Neuronal stem cell (in vitro differentiated cells): ENCODE results near the gene PNMA8C.

Experiments used
- DNase-seq: peaks from one replicate; pipeline ENCODE4 v3.0.0-alpha.2; 2013; ENCODE audit warnings: low spot score
- H2AFZ ChIP-seq: one replicate; pipeline ENCODE4 v1.6.1; 2013; ENCODE audit warnings: mild to moderate bottlenecking, low read length, inconsistent platforms
- H2AK5ac ChIP-seq: 2 replicates; pipeline ENCODE4 v1.6.1; 2013; ENCODE audit warnings: low read depth, mild to moderate bottlenecking, inconsistent platforms, low read length, moderate library complexity, mixed read lengths
- H2BK120ac ChIP-seq: 2 replicates; pipeline ENCODE4 v1.6.1; 2013; ENCODE audit warnings: low read depth, mild to moderate bottlenecking, inconsistent platforms, low read length, moderate library complexity, mixed read lengths
- H2BK12ac ChIP-seq: one replicate; pipeline ENCODE4 v1.6.1; 2013; ENCODE audit warnings: low read length, inconsistent platforms
- H2BK15ac ChIP-seq: 2 replicates; pipeline ENCODE4 v1.6.1; 2013; ENCODE audit warnings: mild to moderate bottlenecking, low read length, inconsistent platforms, mixed read lengths
- H2BK5ac ChIP-seq: one replicate; pipeline ENCODE4 v1.6.1; 2013; ENCODE audit warnings: inconsistent platforms, mild to moderate bottlenecking, low read length, moderate library complexity
- H3K14ac ChIP-seq: one replicate; pipeline ENCODE4 v1.6.1; 2013; ENCODE audit warnings: low read length, inconsistent platforms
- H3K18ac ChIP-seq: 2 replicates; pipeline ENCODE4 v1.6.1; 2013; ENCODE audit warnings: low read length, inconsistent platforms
- H3K23ac ChIP-seq: 2 replicates; pipeline ENCODE4 v1.6.1; 2013; ENCODE audit warnings: low read depth, mild to moderate bottlenecking, mixed read lengths, low read length, inconsistent platforms; ENCODE audit not compliant: poor library complexity
- H3K27ac ChIP-seq: replicated peaks from 3 replicates; pipeline ENCODE4 v1.5.1; 2013; ENCODE audit warnings: low read length, inconsistent platforms
- H3K27me3 ChIP-seq, 3 experiments: 2 replicates each; pipeline ENCODE4 v1.6.1; 2013; ENCODE audit warnings: low read length in 3 of 3, mild to moderate bottlenecking in 2 of 3, inconsistent platforms in 1 of 3, low read depth in 1 of 3, mixed read lengths in 1 of 3, moderate library complexity in 1 of 3; ENCODE audit not compliant: control insufficient read depth in 3 of 3, insufficient read depth in 3 of 3
- H3K36me3 ChIP-seq, 2 donors: replicated peaks in 1 of 2; 2 replicates each; pipeline ENCODE4 v1.6.1; 2013; ENCODE audit warnings: low read length in 2 of 2; ENCODE audit not compliant: control insufficient read depth in 2 of 2, insufficient read depth in 2 of 2
- H3K4ac ChIP-seq: 2 replicates; pipeline ENCODE4 v1.6.1; 2013; ENCODE audit warnings: inconsistent platforms, mild to moderate bottlenecking, low read length, moderate library complexity
- H3K4me1 ChIP-seq, 2 donors: 1 replicate in 1 of 2; 2 replicates in 1 of 2; pipeline ENCODE4 v1.6.1; 2013; ENCODE audit warnings: low read length in 2 of 2, low read depth in 1 of 2; ENCODE audit not compliant: control insufficient read depth in 2 of 2, insufficient read depth in 1 of 2
- H3K4me2 ChIP-seq: one replicate; pipeline ENCODE4 v1.6.1; 2013; ENCODE audit warnings: mild to moderate bottlenecking, low read length, inconsistent platforms; ENCODE audit not compliant: insufficient read depth, poor library complexity, severe bottlenecking
- H3K4me3 ChIP-seq, 2 donors: 2 replicates each; pipeline ENCODE4 v1.5.1; 2013; ENCODE audit warnings: low read length in 2 of 2, mild to moderate bottlenecking in 2 of 2, inconsistent platforms in 1 of 2, moderate library complexity in 1 of 2
- H3K79me1 ChIP-seq: one replicate; pipeline ENCODE4 v1.6.1; 2013; ENCODE audit warnings: low read depth, mild to moderate bottlenecking, inconsistent platforms, low read length, moderate library complexity
- H3K9ac ChIP-seq: one replicate; pipeline ENCODE4 v1.6.1; 2013; ENCODE audit warnings: mild to moderate bottlenecking, low read depth, low read length, inconsistent platforms; ENCODE audit not compliant: poor library complexity
- H3K9me3 ChIP-seq, 2 donors: replicated peaks in 1 of 2; 2 replicates each; pipeline versions ENCODE3 to v1.6.1; 2013; ENCODE audit warnings: low read length in 2 of 2, mild to moderate bottlenecking in 2 of 2, inconsistent platforms in 1 of 2, low read depth in 1 of 2, mixed read lengths in 1 of 2, moderate library complexity in 1 of 2; ENCODE audit not compliant: control insufficient read depth in 2 of 2, insufficient read depth in 1 of 2
- H4K8ac ChIP-seq: one replicate; pipeline ENCODE4 v1.6.1; 2013; ENCODE audit warnings: low read depth, mild to moderate bottlenecking, inconsistent platforms, low read length, moderate library complexity
- H4K91ac ChIP-seq: one replicate; pipeline ENCODE4 v1.6.1; 2013; ENCODE audit warnings: low read length, low read depth, mild to moderate bottlenecking, inconsistent platforms; ENCODE audit not compliant: poor library complexity
- WGBS, 2 donors: extraction: QIAGEN DNeasy Blood & Tissue Kit; methylation state at CpG; one replicate each; pipeline ENCODE4 v1.1.7; 2013; ENCODE audit warnings: missing lambda C conversion rate in 2 of 2, mixed read lengths in 1 of 2; ENCODE audit not compliant: insufficient read length in 2 of 2, insufficient replicate concordance in 1 of 2; ENCODE audit errors: extremely low coverage in 2 of 2; 5-methylcytosine and 5-hydroxymethylcytosine counted together

The PNMA8C gene

GRCh38 chr19:46427518-46428045 is 1.2 kb downstream of the PNMA8C start:
- Histone ChIP-seq H3K79me1 (no peaks in the 10 kb centered on the region), H2AFZ (no peak overlapping the region), H2BK120ac (no peak overlapping the region), H4K91ac (no peak overlapping the region), H3K9me3 (no peaks in the 10 kb centered on the region), H3K4me2 (no peak overlapping the region), H3K27me3 (peaks cover 0 to 12% (median 0%) of the 10 kb centered on the region in 3 experiments), H3K18ac (no peak overlapping the region), H3K23ac (no peak overlapping the region), H2BK15ac (peak overlapping the region; percentile 38), H2BK12ac (no peak overlapping the region), H3K9ac (no peak overlapping the region), H3K4me1 (peaks cover 9 to 29% of the 10 kb centered on the region in 2 donors), H2BK5ac (no peak overlapping the region), H4K8ac (no peak overlapping the region), H3K4me3 (peak overlapping the region in 1 of 2 donors; percentile 62), H3K4ac (no peak overlapping the region), H2AK5ac (peak overlapping the region; percentile 47), H3K27ac (no peak overlapping the region), H3K14ac (no peak overlapping the region), H3K36me3 (no peaks in the 10 kb centered on the region)
- WGBS, 2 donors = no CpG with 5 or more reads among the region's 17 CpGs
- no peak for DNase-seq

GRCh38 chr19:46426506-46427162 is 2.1 kb downstream of the PNMA8C start:
- Histone ChIP-seq H2BK12ac (no peak overlapping the region), H3K9ac (peak overlapping the region; percentile 89), H2BK120ac (no peak overlapping the region), H3K4me3 (peak overlapping the region; percentile 38 to 92), H2AK5ac (no peak overlapping the region), H2BK15ac (no peak overlapping the region), H3K4me2 (peak overlapping the region; percentile 95), H3K9me3 (no peaks in the 10 kb centered on the region), H3K4me1 (peaks cover 9 to 29% of the 10 kb centered on the region in 2 donors), H3K27ac (no peak overlapping the region), H3K23ac (no peak overlapping the region), H3K4ac (no peak overlapping the region), H2AFZ (peak overlapping the region; percentile 82), H4K8ac (no peak overlapping the region), H3K14ac (no peak overlapping the region), H3K27me3 (peaks cover 0 to 12% (median 0%) of the 10 kb centered on the region in 3 experiments), H2BK5ac (no peak overlapping the region), H3K18ac (peak overlapping the region; percentile 91), H4K91ac (no peak overlapping the region), H3K36me3 (no peaks in the 10 kb centered on the region), H3K79me1 (no peaks in the 10 kb centered on the region)
- DNase-seq = peak; percentile 88
- WGBS, 2 donors = no CpG with 5 or more reads among the region's 32 CpGs

- Histone ChIP-seq H3K9me3 (no peaks in the 10 kb centered on the region), H3K27me3 (peaks cover 0 to 12% (median 0%) of the 10 kb centered on the region in 3 experiments), H3K4me2 (peak overlapping the region; percentile 95), H2BK12ac (no peak overlapping the region), H2AK5ac (no peak overlapping the region), H3K23ac (no peak overlapping the region), H2BK120ac (no peak overlapping the region), H3K79me1 (no peaks in the 10 kb centered on the region), H3K4ac (no peak overlapping the region), H3K9ac (peak overlapping the region; percentile 89), H3K14ac (no peak overlapping the region), H2AFZ (peak overlapping the region; percentile 82), H3K36me3 (no peaks in the 10 kb centered on the region), H3K4me3 (peak overlapping the region; percentile 38 to 92), H2BK5ac (no peak overlapping the region), H4K91ac (no peak overlapping the region), H3K4me1 (peaks cover 9 to 29% of the 10 kb centered on the region in 2 donors), H3K18ac (peak overlapping the region; percentile 91), H2BK15ac (no peak overlapping the region), H3K27ac (no peak overlapping the region), H4K8ac (no peak overlapping the region)
- WGBS, 2 donors = no CpG with 5 or more reads among the region's 10 CpGs
- DNase-seq = no peak
Measured at GRCh38 chr19:46426035-46426505, 2.7 kb downstream of the PNMA8C start.

GRCh38 chr19:46423188-46423587 is 5.5 kb downstream of the PNMA8C start:
- H3K9ac ChIP-seq = no peak overlapping the region
- H3K23ac ChIP-seq = no peak overlapping the region
- no peaks in the 10 kb centered on the region for H3K9me3 ChIP-seq
- H2BK15ac ChIP-seq = no peak overlapping the region
- peaks cover 4 to 20% of the 10 kb centered on the region in 2 donors for H3K4me1 ChIP-seq
- no peak overlapping the region for H3K27ac ChIP-seq
- H3K79me1 ChIP-seq = no peaks in the 10 kb centered on the region
- no peak overlapping the region for H3K4me2 ChIP-seq
- H3K4me3 ChIP-seq = no peak overlapping the region
- no peak overlapping the region for H2BK5ac ChIP-seq
- H2BK12ac ChIP-seq = no peak overlapping the region
- no peak overlapping the region for H2BK120ac ChIP-seq
- H3K27me3 ChIP-seq = peaks cover 0 to 8% (median 0%) of the 10 kb centered on the region in 3 experiments
- no peak overlapping the region for H3K14ac ChIP-seq
- no peak overlapping the region for H4K8ac ChIP-seq
- DNase-seq = no peak
- no peak overlapping the region for H3K4ac ChIP-seq
- WGBS, 2 donors = no CpG with 5 or more reads among the region's 5 CpGs
- no peak overlapping the region for H3K18ac ChIP-seq
- no peak overlapping the region for H2AK5ac ChIP-seq
- no peaks in the 10 kb centered on the region for H3K36me3 ChIP-seq
- H2AFZ ChIP-seq = no peak overlapping the region
- no peak overlapping the region for H4K91ac ChIP-seq
